H1 (cell line): ENCODE measurements around the gene WHAMM. TPM values are rescaled to one million over a fixed set of nuclear protein-coding genes. Genes with fewer than 3 reads are reported as not detected.

Source experiments
- CTCF ChIA-PET: fragments of 300-600 bp; sonication (Branson Sonifier 250); formaldehyde crosslinking; loops from one replicate; lab custom pipeline; 2021; ENCODE audit not compliant: partially characterized antibody; lab: Charles Lee
- POLR2A ChIA-PET: fragments of 300-600 bp; sonication (Branson Sonifier 250); formaldehyde crosslinking; loops from one replicate; lab custom pipeline; 2021; ENCODE audit warnings: inconsistent platforms; ENCODE audit not compliant: partially characterized antibody; lab: Charles Lee
- DNase-seq, 2 experiments: peaks; one replicate each; pipeline versions ENCODE4 v3.0.0 to v3.0.0-alpha.2; 2010 to 2022; ENCODE audit warnings: low spot score in 2 of 2, low read depth in 1 of 2, mixed read lengths in 1 of 2
- FAIRE-seq: peaks from 2 replicates; lab custom pipeline; 2011; peaks lifted over from hg19 to GRCh38; lab: Jason Lieb, UNC
- H2AFZ ChIP-seq: 2 replicates; pipeline ENCODE4 v1.8.1; 2012; ENCODE audit warnings: low read length, inconsistent platforms
- H2AK5ac ChIP-seq: 2 replicates; pipeline ENCODE4 v1.6.1; 2013; ENCODE audit warnings: low read depth, low read length
- H2BK120ac ChIP-seq: replicated peaks from 2 replicates; pipeline ENCODE3; 2013; ENCODE audit warnings: low read depth, low read length, inconsistent platforms
- H2BK12ac ChIP-seq: 2 replicates; pipeline ENCODE4 v1.6.1; 2013; ENCODE audit warnings: low read depth, low read length
- H2BK15ac ChIP-seq: 2 replicates; pipeline ENCODE4 v1.6.1; 2013; ENCODE audit warnings: low read length
- H2BK20ac ChIP-seq: 2 replicates; pipeline ENCODE4 v1.6.1; 2013; ENCODE audit warnings: low read length
- H2BK5ac ChIP-seq: 2 replicates; pipeline ENCODE4 v1.6.1; 2013; ENCODE audit warnings: low read depth, low read length
- H3K14ac ChIP-seq: 2 replicates; pipeline ENCODE4 v1.6.1; 2013; ENCODE audit warnings: inconsistent platforms; ENCODE audit not compliant: insufficient read length
- H3K18ac ChIP-seq: 2 replicates; pipeline ENCODE4 v1.6.1; 2013; ENCODE audit warnings: low read length; ENCODE audit errors: extremely low read depth
- H3K23ac ChIP-seq: 2 replicates; pipeline ENCODE4 v1.6.1; 2013; ENCODE audit warnings: inconsistent platforms; ENCODE audit not compliant: insufficient read length
- H3K23me2 ChIP-seq: 2 replicates; pipeline ENCODE4 v1.6.1; 2013; ENCODE audit warnings: low read depth, low read length
- H3K27ac ChIP-seq: 2 replicates; pipeline ENCODE4 v1.6.1; 2011; ENCODE audit warnings: low read depth, low read length, inconsistent platforms
- H3K27me3 ChIP-seq, 4 experiments: replicated peaks in 1 of 4; 1 replicate in 1 of 4; 2 replicates in 3 of 4; pipeline versions ENCODE4 v1.6.1 to v1.8.1; 2011 to 2013; ENCODE audit warnings: low read length in 3 of 4, mild to moderate bottlenecking in 3 of 4, inconsistent platforms in 2 of 4, mixed read lengths in 2 of 4, moderate library complexity in 1 of 4; ENCODE audit not compliant: control insufficient read depth in 3 of 4, insufficient read depth in 3 of 4; ENCODE audit errors: extremely low read depth in 1 of 4
- H3K36me3 ChIP-seq, 4 experiments: 2 replicates each; pipeline versions ENCODE4 v1.6.1 to v1.8.1; 2011 to 2013; ENCODE audit warnings: mild to moderate bottlenecking in 4 of 4, low read length in 3 of 4, moderate library complexity in 2 of 4, control low read depth in 1 of 4, inconsistent platforms in 1 of 4; ENCODE audit not compliant: insufficient read depth in 4 of 4, control insufficient read depth in 2 of 4
- H3K4ac ChIP-seq: replicated peaks from 2 replicates; pipeline ENCODE3; 2013; ENCODE audit warnings: low read length, low read depth, mixed read lengths, inconsistent platforms; ENCODE audit not compliant: insufficient read length
- H3K4me1 ChIP-seq, 4 experiments: replicated peaks in 1 of 4; 1 replicate in 1 of 4; 2 replicates in 3 of 4; pipeline versions ENCODE4 v1.6.1 to v1.8.1; 2011 to 2013; ENCODE audit warnings: low read length in 3 of 4, inconsistent platforms in 2 of 4, mixed read lengths in 1 of 4; ENCODE audit not compliant: insufficient read depth in 4 of 4, control insufficient read depth in 3 of 4
- H3K4me2 ChIP-seq, 2 experiments: 2 replicates each; pipeline versions ENCODE4 v1.6.1 to v1.8.1; 2011 to 2013; ENCODE audit warnings: low read depth in 2 of 2, low read length in 2 of 2, control low read depth in 1 of 2, inconsistent platforms in 1 of 2, mild to moderate bottlenecking in 1 of 2; ENCODE audit not compliant: insufficient read depth in 1 of 2
- H3K4me3 ChIP-seq, 4 experiments: fragments of 200-600, 300-600 bp in 1 of 4; sonication (generic), shearing (Covaris generic), sonication (Bioruptor Twin) in 1 of 4; 2 replicates each; pipeline versions ENCODE4 v1.5.1 to v1.8.1; 2011 to 2016; ENCODE audit warnings: low read length in 4 of 4, low read depth in 3 of 4, control low read depth in 2 of 4, inconsistent platforms in 2 of 4, mild to moderate bottlenecking in 2 of 4, mixed read lengths in 1 of 4, moderate library complexity in 1 of 4; ENCODE audit not compliant: insufficient read depth in 2 of 4; ENCODE audit errors: extremely low read depth in 1 of 4
- H3K56ac ChIP-seq: replicated peaks from 2 replicates; pipeline ENCODE3; 2013; ENCODE audit warnings: low read depth, mild to moderate bottlenecking, mixed read lengths, low read length, inconsistent platforms; ENCODE audit not compliant: insufficient read length
- H3K79me1 ChIP-seq: 2 replicates; pipeline ENCODE4 v1.6.1; 2013; ENCODE audit warnings: low read depth, low read length, control low read depth
- H3K79me2 ChIP-seq, 2 experiments: 2 replicates each; pipeline versions ENCODE4 v1.6.1 to v1.8.1; 2012 to 2013; ENCODE audit warnings: low read length in 2 of 2, mild to moderate bottlenecking in 2 of 2, inconsistent platforms in 1 of 2; ENCODE audit not compliant: insufficient read depth in 2 of 2, control insufficient read depth in 1 of 2
- H3K9ac ChIP-seq, 4 experiments: replicated peaks in 1 of 4; 1 replicate in 1 of 4; 2 replicates in 3 of 4; pipeline versions ENCODE4 v1.6.1 to v1.8.1; 2011 to 2013; ENCODE audit warnings: low read depth in 3 of 4, low read length in 3 of 4, control low read depth in 2 of 4, mild to moderate bottlenecking in 2 of 4, moderate library complexity in 2 of 4, inconsistent platforms in 1 of 4; ENCODE audit errors: extremely low read depth in 1 of 4
- H3K9me3 ChIP-seq, 2 experiments: 2 replicates each; pipeline versions ENCODE4 v1.6.1 to v1.8.1; 2012 to 2013; ENCODE audit warnings: mild to moderate bottlenecking in 2 of 2, moderate library complexity in 2 of 2, control low read depth in 1 of 2, inconsistent platforms in 1 of 2, low read depth in 1 of 2, low read length in 1 of 2, mixed read lengths in 1 of 2; ENCODE audit not compliant: insufficient read depth in 2 of 2
- H4K20me1 ChIP-seq, 2 experiments: replicated peaks in 1 of 2; 2 replicates each; pipeline versions ENCODE3 to v1.8.1; 2011 to 2013; ENCODE audit warnings: inconsistent platforms in 2 of 2, low read length in 2 of 2, mild to moderate bottlenecking in 1 of 2; ENCODE audit not compliant: insufficient read depth in 2 of 2, control insufficient read depth in 1 of 2
- H4K5ac ChIP-seq: 2 replicates; pipeline ENCODE4 v1.6.1; 2013; ENCODE audit warnings: low read length, low read depth, mixed read lengths, inconsistent platforms; ENCODE audit not compliant: insufficient read length
- H4K8ac ChIP-seq: 2 replicates; pipeline ENCODE4 v1.8.0; 2013; ENCODE audit warnings: mild to moderate bottlenecking, moderate library complexity, low read length, inconsistent platforms; ENCODE audit not compliant: insufficient read depth; ENCODE audit errors: extremely low read depth
- H4K91ac ChIP-seq: replicated peaks from 2 replicates; pipeline ENCODE3; 2013; ENCODE audit warnings: low read length, mixed read lengths, inconsistent platforms; ENCODE audit not compliant: insufficient read length
- ASH2L ChIP-seq: fragments of 200-600, 300-600 bp; sonication (generic); IDR thresholded peaks from one replicate; pipeline ENCODE4 v1.7.1; 2017; ENCODE audit warnings: low read length
- BRCA1 ChIP-seq: IDR thresholded peaks from 2 replicates; pipeline ENCODE4 v1.6.1; 2012; ENCODE audit warnings: low read depth, low read length, improper control_type of control experiment
- EGR1 ChIP-seq: IDR thresholded peaks from 2 replicates; pipeline ENCODE4 v1.6.1; 2011; ENCODE audit warnings: low read depth, low read length, borderline replicate concordance
- EZH2 ChIP-seq: fragments of 200-600 bp; sonication (generic); IDR thresholded peaks from 2 replicates; pipeline ENCODE4 v1.7.1; 2012; ENCODE audit warnings: low read depth, mild to moderate bottlenecking, moderate library complexity, low read length, inconsistent platforms; ENCODE audit not compliant: severe bottlenecking
- HDAC6 ChIP-seq: IDR thresholded peaks from one replicate; pipeline ENCODE4 v1.7.1; 2012; ENCODE audit warnings: low read depth, mild to moderate bottlenecking, inconsistent platforms, low read length, moderate library complexity
- KDM4A ChIP-seq: IDR thresholded peaks from one replicate; pipeline ENCODE4 v1.7.1; 2012; ENCODE audit warnings: low read depth, mild to moderate bottlenecking, moderate library complexity, low read length, inconsistent platforms; ENCODE audit not compliant: severe bottlenecking
- POLR2AphosphoS5 ChIP-seq: IDR thresholded peaks from 2 replicates; pipeline ENCODE4 v1.6.1; 2011; ENCODE audit warnings: low read depth, low read length
- RAD21 ChIP-seq, 2 experiments: IDR thresholded peaks in 1 of 2; conservative IDR thresholded peaks in 1 of 2; 2 replicates each; pipeline ENCODE4 v1.6.1; 2011; ENCODE audit warnings: low read depth in 2 of 2, low read length in 2 of 2, improper control_type of control experiment in 1 of 2, inconsistent platforms in 1 of 2, mild to moderate bottlenecking in 1 of 2, moderate library complexity in 1 of 2
- SRF ChIP-seq: IDR thresholded peaks from 2 replicates; pipeline ENCODE4 v1.6.1; 2011; ENCODE audit warnings: mild to moderate bottlenecking, low read depth, low read length, moderate library complexity
- SUZ12 ChIP-seq: fragments of 200-600 bp; sonication (generic); IDR thresholded peaks from 2 replicates; pipeline ENCODE4 v1.6.1; 2012; ENCODE audit warnings: mild to moderate bottlenecking, inconsistent platforms, low read length, moderate library complexity, mixed read lengths
- TAF1 ChIP-seq: IDR thresholded peaks from 2 replicates; pipeline ENCODE4 v1.6.1; 2011; ENCODE audit warnings: mild to moderate bottlenecking, low read depth, low read length
- WGBS, 2 experiments: shearing (Covaris generic) in 1 of 2; methylation state at CpG; one replicate each; pipeline versions ENCODE4 v1.1.6 to v1.1.7; 2013 to 2015; ENCODE audit warnings: low lambda C conversion rate in 2 of 2, mixed read lengths in 2 of 2, inconsistent platforms in 1 of 2, low coverage in 1 of 2, missing lambda C conversion rate in 1 of 2; ENCODE audit not compliant: insufficient replicate concordance in 2 of 2, insufficient coverage in 1 of 2, insufficient read length in 1 of 2; ENCODE audit errors: extremely low coverage in 1 of 2, missing lambda C conversion rate in 1 of 2; 5-methylcytosine and 5-hydroxymethylcytosine counted together
- polyA plus RNA-seq, 7 experiments: library from polyadenylated mRNA; depleted of rRNA in 3 of 7; stranded (reverse) in 5 of 7; unstranded in 2 of 7; fragments of >200 nt in 5 of 7; fragments of 200-250 nt in 2 of 7; gene quantifications; 1 replicate in 5 of 7; 2 replicates in 1 of 7; 4 replicates in 1 of 7; pipeline versions ENCODE4 v1.2.1 to v1.2.3, GENCODE V29; 2011 to 2013; ENCODE audit warnings: missing spikeins in 2 of 7, mixed read lengths in 2 of 7
- total RNA-seq: library from RNA; stranded (reverse); fragmentation: NEBNext Ultra II Directional; extraction: Animal tissue kit (Norgen Biotek cat#: 25700); gene quantifications from 2 replicates; pipeline ENCODE4 v1.2.1, GENCODE V29; 2021
- TF ChIP-seq, protein P1 (sequence below): IDR thresholded peaks from 2 replicates; pipeline ENCODE4 v1.6.1; 2012; ENCODE audit warnings: inconsistent platforms
- TF ChIP-seq, protein P2 (sequence below): IDR thresholded peaks from 2 replicates; pipeline ENCODE4 v1.6.1; 2011; ENCODE audit warnings: low read depth, mild to moderate bottlenecking, low read length; ENCODE audit not compliant: insufficient read depth

WHAMM gene
- total and polyA plus RNA-seq, 2 of the 8 experiments (the other 6 are each of a cell fraction or from before 2014, with no cell fraction given): 1.1 to 3.3 TPM

DNA sequence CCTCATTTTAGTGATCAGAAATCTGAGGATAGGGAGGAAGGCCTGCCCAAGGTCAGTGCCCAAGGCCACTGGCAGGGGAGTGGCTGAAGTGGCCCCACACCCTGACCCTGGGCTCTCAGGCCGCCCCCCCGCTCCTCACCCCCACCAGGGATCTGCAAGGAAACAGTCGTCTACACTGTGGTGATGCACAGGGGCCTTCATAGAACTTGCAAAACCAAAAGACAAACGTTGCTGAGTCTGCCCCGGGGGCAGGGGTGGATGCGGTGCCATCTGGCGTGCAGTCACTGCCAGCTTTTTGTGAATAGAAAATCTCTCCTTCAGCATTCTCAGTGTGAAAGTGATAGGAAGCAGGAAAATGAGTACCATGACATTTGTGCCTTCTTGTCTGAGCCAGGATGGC lies 41.3 kb downstream of the WHAMM start:
- no peak overlapping the region for H2BK5ac ChIP-seq
- H3K4me1 ChIP-seq: peaks cover 0 to 7% (median 3%) of the 10 kb centered on the region in 4 experiments; a peak in 5 of 7 replicates
- H3K9ac ChIP-seq: no peak overlapping the region
- H2BK20ac ChIP-seq: no peak overlapping the region
- H3K4me3 ChIP-seq: no peak overlapping the region
- FAIRE-seq (no peak), DNase-seq (no peak)
- H4K20me1 ChIP-seq: no peaks in the 10 kb centered on the region
- no peak overlapping the region for H4K8ac ChIP-seq
- H2BK15ac ChIP-seq: no peak overlapping the region
- ChIA-PET POLR2A (no interaction called here), CTCF (interaction anchor here (0.6 to 2.4 kb wide), 13 partner anchors 10 to 267 kb away, joined by 3 to 12 read pairs (median 4); partner anchors contain the start of gene C15orf40)
- H3K79me2 ChIP-seq: no peaks in the 10 kb centered on the region
- H3K4me2 ChIP-seq: no peak overlapping the region
- H2BK12ac ChIP-seq: no peak overlapping the region
- no peak overlapping the region for H4K91ac ChIP-seq
- no peak overlapping the region for H3K56ac ChIP-seq
- no peak overlapping the region for H3K23ac ChIP-seq
- no peaks in the 10 kb centered on the region for H3K23me2 ChIP-seq
- no peak overlapping the region for H2BK120ac ChIP-seq
- 88% methylated on average over 7 of the region's 7 CpGs; no CpG with 5 or more reads in 1 of the 2 experiments for WGBS, 2 experiments
- H4K5ac ChIP-seq: no peak overlapping the region
- H3K27me3 ChIP-seq: no peaks in the 10 kb centered on the region
- no peak overlapping the region for H3K14ac ChIP-seq
- H2AK5ac ChIP-seq: no peak overlapping the region
- H3K18ac ChIP-seq: no peak overlapping the region
- H3K4ac ChIP-seq: no peak overlapping the region
- H3K79me1 ChIP-seq: no peaks in the 10 kb centered on the region
- H3K36me3 ChIP-seq: no peaks in the 10 kb centered on the region
- no peaks in the 10 kb centered on the region for H3K9me3 ChIP-seq
- H3K27ac ChIP-seq: no peak overlapping the region
- H2AFZ ChIP-seq: no peak overlapping the region
- TF ChIP-seq ASH2L (no peak), TAF1 (no peak), POLR2AphosphoS5 (no peak), KDM4A (no peak), EGR1 (no peak), EZH2 (no peak), SUZ12 (no peak), RAD21 (IDR thresholded peaks at IDR 0.05 in 1 of 2, conservative IDR thresholded peaks at IDR 0.05 in 1 of 2; ENCODE audit: low read depth in 2 of 2, low read length in 2 of 2) (no peak), HDAC6 (no peak), SRF (no peak), BRCA1 (no peak)
- TF ChIP-seq, protein P1, sequence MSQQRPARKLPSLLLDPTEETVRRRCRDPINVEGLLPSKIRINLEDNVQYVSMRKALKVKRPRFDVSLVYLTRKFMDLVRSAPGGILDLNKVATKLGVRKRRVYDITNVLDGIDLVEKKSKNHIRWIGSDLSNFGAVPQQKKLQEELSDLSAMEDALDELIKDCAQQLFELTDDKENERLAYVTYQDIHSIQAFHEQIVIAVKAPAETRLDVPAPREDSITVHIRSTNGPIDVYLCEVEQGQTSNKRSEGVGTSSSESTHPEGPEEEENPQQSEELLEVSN: no peak
- TF ChIP-seq, protein P2, sequence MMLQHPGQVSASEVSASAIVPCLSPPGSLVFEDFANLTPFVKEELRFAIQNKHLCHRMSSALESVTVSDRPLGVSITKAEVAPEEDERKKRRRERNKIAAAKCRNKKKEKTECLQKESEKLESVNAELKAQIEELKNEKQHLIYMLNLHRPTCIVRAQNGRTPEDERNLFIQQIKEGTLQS: no peak
